ENCODE measurements around the gene PARP11. TPM values are rescaled to one million over a fixed set of nuclear protein-coding genes. Genes with fewer than 3 reads are reported as not detected.

Gene PARP11
- total and polyA plus RNA-seq, 2 donors (not counting 1 experiment from before 2014, with no cell fraction given): 6.4 to 26.3 TPM

GRCh38 chr12:3775385-3776035, 97.7 kb downstream of the PARP11 start:
- no peaks in the 10 kb centered on the region for H4K20me1 ChIP-seq (ENCODE audit: control insufficient read depth, insufficient read depth, low read length, poor library complexity, severe bottlenecking)
- no peak overlapping the region for H3K4me3 ChIP-seq (ENCODE audit: control extremely low read depth in 1 of 5, extremely low read depth in 1 of 5, insufficient read depth in 1 of 5, low read depth in 2 of 5, low read length in 4 of 5)
- H3K4me2 ChIP-seq (replicated peaks; ENCODE audit: low read depth, low read length, poor library complexity, severe bottlenecking): no peak overlapping the region
- H3K9ac ChIP-seq (ENCODE audit: low read length): no peak overlapping the region
- CTCF ChIA-PET: interaction anchor here (1.4 to 2.5 kb wide), 2 partner anchors 475 kb away, joined by 5 to 35 read pairs; no protein-coding TSS in a partner anchor
- intact Hi-C loops (cut with micrococcal nuclease): no loop called here
- no peaks in the 10 kb centered on the region for H3K79me2 ChIP-seq (ENCODE audit: control insufficient read depth, insufficient read depth, low read length)
- H3K36me3 ChIP-seq (replicated peaks in 1 of 2; ENCODE audit: control extremely low read depth in 1 of 2, control insufficient read depth in 1 of 2, extremely low read depth in 1 of 2, insufficient read depth in 2 of 2, low read length in 1 of 2): no peaks in the 10 kb centered on the region
- POLR2A ChIA-PET: no interaction called here
- WGBS (ENCODE audit: insufficient coverage): 93% methylated on average over 3 of the region's 5 CpGs
- ATAC-seq (ENCODE audit: low read depth) (no peak), DNase-seq (no peak)
- H3K27ac ChIP-seq (ENCODE audit: low read length in 2 of 2): no peak overlapping the region
- H3K9me3 ChIP-seq (ENCODE audit: control extremely low read depth in 1 of 3, control insufficient read depth in 2 of 3, insufficient read depth in 1 of 3, low read length in 2 of 3): no peaks in the 10 kb centered on the region
- H3K27me3 ChIP-seq (replicated peaks in 1 of 4; ENCODE audit: control extremely low read depth in 1 of 4, control insufficient read depth in 3 of 4, insufficient read depth in 4 of 4, low read length in 3 of 4): peaks cover 0 to 2% (median 0%) of the 10 kb centered on the region in 4 experiments
- Mint-ChIP-seq H3K4me1 (no peaks in the 10 kb centered on the region), H3K27me3 (no peaks in the 10 kb centered on the region), H3K27ac (no peak overlapping the region), H3K9me3 (ENCODE audit: insufficient read depth) (no peaks in the 10 kb centered on the region), H3K4me3 (no peak overlapping the region)
- TF ChIP-seq EZH2 (IDR thresholded peaks at IDR 0.05; ENCODE audit: borderline replicate concordance, insufficient read depth, low read depth, low read length, poor library complexity, severe bottlenecking): no peak
- TF ChIP-seq CTCF (IDR thresholded peaks at IDR 0.05): no peak
- H3K4me1 ChIP-seq (ENCODE audit: control insufficient read depth in 2 of 2, insufficient read depth in 2 of 2, low read length in 2 of 2): no peaks in the 10 kb centered on the region
- H2AFZ ChIP-seq (ENCODE audit: insufficient read depth, low read depth, low read length, poor library complexity, severe bottlenecking): no peak overlapping the region

DNA sequence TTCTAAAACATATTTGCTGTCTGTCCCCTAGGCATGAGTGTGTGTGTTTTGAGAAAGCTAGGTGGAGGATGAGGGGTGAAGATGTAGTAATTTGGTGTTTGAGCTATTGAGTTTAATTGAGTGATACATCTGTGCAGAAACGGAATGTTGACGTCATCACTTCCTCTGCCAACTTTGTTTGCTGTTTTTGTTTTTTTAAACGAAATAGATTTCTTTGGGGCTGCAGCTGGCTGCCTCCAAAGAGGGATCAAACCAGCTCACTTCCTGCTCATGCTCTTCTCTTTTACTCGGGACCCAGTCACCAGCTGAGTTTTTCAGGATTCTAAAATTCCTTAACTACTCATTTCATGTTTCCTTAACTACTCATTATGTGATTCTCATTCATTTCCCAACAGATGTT, 100.8 kb downstream of the PARP11 start:
- Histone ChIP-seq H3K36me3 (replicated peaks in 1 of 2; ENCODE audit: control extremely low read depth in 1 of 2, control insufficient read depth in 1 of 2, extremely low read depth in 1 of 2, insufficient read depth in 2 of 2, low read length in 1 of 2) (no peaks in the 10 kb centered on the region), H3K4me2 (replicated peaks; ENCODE audit: low read depth, low read length, poor library complexity, severe bottlenecking) (no peak overlapping the region), H3K4me3 (ENCODE audit: control extremely low read depth in 1 of 5, extremely low read depth in 1 of 5, insufficient read depth in 1 of 5, low read depth in 2 of 5, low read length in 4 of 5) (no peak overlapping the region), H3K27me3 (replicated peaks in 1 of 4; ENCODE audit: control extremely low read depth in 1 of 4, control insufficient read depth in 3 of 4, insufficient read depth in 4 of 4, low read length in 3 of 4) (peaks cover 0 to 2% (median 0%) of the 10 kb centered on the region in 4 experiments), H4K20me1 (ENCODE audit: control insufficient read depth, insufficient read depth, low read length, poor library complexity, severe bottlenecking) (no peaks in the 10 kb centered on the region), H3K27ac (ENCODE audit: low read length in 2 of 2) (no peak overlapping the region), H3K9me3 (ENCODE audit: control extremely low read depth in 1 of 3, control insufficient read depth in 2 of 3, insufficient read depth in 1 of 3, low read length in 2 of 3) (no peaks in the 10 kb centered on the region), H3K9ac (ENCODE audit: low read length) (no peak overlapping the region), H3K4me1 (ENCODE audit: control insufficient read depth in 2 of 2, insufficient read depth in 2 of 2, low read length in 2 of 2) (no peaks in the 10 kb centered on the region), H3K79me2 (ENCODE audit: control insufficient read depth, insufficient read depth, low read length) (no peaks in the 10 kb centered on the region), H2AFZ (ENCODE audit: insufficient read depth, low read depth, low read length, poor library complexity, severe bottlenecking) (no peak overlapping the region)
- ChIA-PET POLR2A (no interaction called here), CTCF (interaction anchor here (1.3 to 2.4 kb wide), 3 partner anchors 31 to 472 kb away, joined by 5 to 8 read pairs (median 5); no protein-coding TSS in a partner anchor)
- Mint-ChIP-seq H3K27me3 (no peaks in the 10 kb centered on the region), H3K9me3 (ENCODE audit: insufficient read depth) (no peaks in the 10 kb centered on the region), H3K4me1 (no peaks in the 10 kb centered on the region), H3K27ac (no peak overlapping the region), H3K4me3 (no peak overlapping the region)
- DNase-seq: no peak
- TF ChIP-seq EZH2 (IDR thresholded peaks at IDR 0.05; ENCODE audit: borderline replicate concordance, insufficient read depth, low read depth, low read length, poor library complexity, severe bottlenecking): no peak
- no peak for TF ChIP-seq CTCF (IDR thresholded peaks at IDR 0.05)
- WGBS (ENCODE audit: insufficient coverage): 72% methylated on average over 4 of the region's 4 CpGs
- intact Hi-C loops (cut with micrococcal nuclease): no loop called here
- no peak for ATAC-seq (ENCODE audit: low read depth)
